Lower lobe of right lung (tissue), 2 donors: Measurements from ENCODE around the gene EIF4B. TPM values are rescaled to one million over a fixed set of nuclear protein-coding genes. Genes with fewer than 3 reads are reported as not detected.

ENCODE experiments used
- ATAC-seq, 2 donors: fragments of 200-7000 bp; cut with Tn5 transposase; one replicate each; pipeline ENCODE4 v1.9.1; 2020 to 2022; ENCODE audit warnings: mild to moderate bottlenecking in 2 of 2, moderate library complexity in 2 of 2
- DNase-seq: peaks from one replicate; pipeline ENCODE4 v3.0.0-alpha.2; 2020
- H3K27ac ChIP-seq: fragments of 200-600 bp; one replicate; pipeline ENCODE4 v1.8.0; 2022
- H3K27me3 ChIP-seq: fragments of 200-600 bp; one replicate; pipeline ENCODE4 v1.8.0; 2022; ENCODE audit warnings: low read depth
- H3K36me3 ChIP-seq: fragments of 200-600 bp; one replicate; pipeline ENCODE4 v1.8.0; 2022; ENCODE audit warnings: mild to moderate bottlenecking
- H3K4me1 ChIP-seq: fragments of 200-600 bp; one replicate; pipeline ENCODE4 v1.8.0; 2022
- H3K4me3 ChIP-seq: fragments of 200-600 bp; one replicate; pipeline ENCODE4 v1.8.0; 2022; ENCODE audit warnings: mild to moderate bottlenecking
- H3K9me3 ChIP-seq: fragments of 200-600 bp; one replicate; pipeline ENCODE4 v1.8.0; 2022
- intact Hi-C: fragments of 100-400 bp; cut with DNase I; formaldehyde crosslinking; loops from one replicate; pipeline ENCODE4 v1.11.0; 2022
- total RNA-seq: library from RNA; stranded (reverse); fragmentation: NEBNext Ultra II Directional; extraction: Animal tissue kit (Norgen Biotek cat#: 25700); gene quantifications from one replicate; pipeline ENCODE4 v1.2.1, GENCODE V29; 2021
- TF ChIP-seq, protein P1 (sequence below): fragments of 200-600 bp; IDR thresholded peaks from one replicate; pipeline ENCODE4 v1.8.0; 2022; ENCODE audit warnings: antibody characterized with exemption, mild to moderate bottlenecking
- donor health status: DM: no; HTN: yes; CAD: no; lungs with severe emphysema.

Gene EIF4B
- total RNA-seq, 1 donor from 2014 or later = 453 TPM

GRCh38 chr12:52969828-52970569 is 36.3 kb upstream of the EIF4B start:
- intact Hi-C loops = no loop called here
- TF ChIP-seq, protein P1, sequence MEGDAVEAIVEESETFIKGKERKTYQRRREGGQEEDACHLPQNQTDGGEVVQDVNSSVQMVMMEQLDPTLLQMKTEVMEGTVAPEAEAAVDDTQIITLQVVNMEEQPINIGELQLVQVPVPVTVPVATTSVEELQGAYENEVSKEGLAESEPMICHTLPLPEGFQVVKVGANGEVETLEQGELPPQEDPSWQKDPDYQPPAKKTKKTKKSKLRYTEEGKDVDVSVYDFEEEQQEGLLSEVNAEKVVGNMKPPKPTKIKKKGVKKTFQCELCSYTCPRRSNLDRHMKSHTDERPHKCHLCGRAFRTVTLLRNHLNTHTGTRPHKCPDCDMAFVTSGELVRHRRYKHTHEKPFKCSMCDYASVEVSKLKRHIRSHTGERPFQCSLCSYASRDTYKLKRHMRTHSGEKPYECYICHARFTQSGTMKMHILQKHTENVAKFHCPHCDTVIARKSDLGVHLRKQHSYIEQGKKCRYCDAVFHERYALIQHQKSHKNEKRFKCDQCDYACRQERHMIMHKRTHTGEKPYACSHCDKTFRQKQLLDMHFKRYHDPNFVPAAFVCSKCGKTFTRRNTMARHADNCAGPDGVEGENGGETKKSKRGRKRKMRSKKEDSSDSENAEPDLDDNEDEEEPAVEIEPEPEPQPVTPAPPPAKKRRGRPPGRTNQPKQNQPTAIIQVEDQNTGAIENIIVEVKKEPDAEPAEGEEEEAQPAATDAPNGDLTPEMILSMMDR = no peak
- DNase-seq (no peak), ATAC-seq (peak in 1 of 2 donors; percentile 7)
- no peaks in the 10 kb centered on the region for H3K9me3 ChIP-seq
- H3K27ac ChIP-seq = no peak overlapping the region
- H3K4me3 ChIP-seq = no peak overlapping the region
- H3K4me1 ChIP-seq = peaks cover 2% of the 10 kb centered on the region
- H3K27me3 ChIP-seq = peaks cover 12% of the 10 kb centered on the region
- H3K36me3 ChIP-seq = no peaks in the 10 kb centered on the region

GRCh38 chr12:52971679-52972329 is 34.5 kb upstream of the EIF4B start:
- H3K9me3 ChIP-seq = no peaks in the 10 kb centered on the region
- intact Hi-C loops = no loop called here
- no peak for DNase-seq
- ATAC-seq = no peak
- no peak overlapping the region for H3K27ac ChIP-seq
- H3K4me1 ChIP-seq = peaks cover 6% of the 10 kb centered on the region
- H3K36me3 ChIP-seq = no peaks in the 10 kb centered on the region
- no peak overlapping the region for H3K4me3 ChIP-seq
- TF ChIP-seq, protein P1 = no peak
- H3K27me3 ChIP-seq = no peaks in the 10 kb centered on the region

GRCh38 chr12:52975204-52975603 is 31.1 kb upstream of the EIF4B start:
- no peak for ATAC-seq
- H3K4me3 ChIP-seq = no peak overlapping the region
- no peaks in the 10 kb centered on the region for H3K27me3 ChIP-seq
- no peak overlapping the region for H3K27ac ChIP-seq
- no peak for DNase-seq
- intact Hi-C loops = no loop called here
- H3K36me3 ChIP-seq = no peaks in the 10 kb centered on the region
- TF ChIP-seq, protein P1 = no peak
- H3K4me1 ChIP-seq = peaks cover 6% of the 10 kb centered on the region
- no peaks in the 10 kb centered on the region for H3K9me3 ChIP-seq

DNA sequence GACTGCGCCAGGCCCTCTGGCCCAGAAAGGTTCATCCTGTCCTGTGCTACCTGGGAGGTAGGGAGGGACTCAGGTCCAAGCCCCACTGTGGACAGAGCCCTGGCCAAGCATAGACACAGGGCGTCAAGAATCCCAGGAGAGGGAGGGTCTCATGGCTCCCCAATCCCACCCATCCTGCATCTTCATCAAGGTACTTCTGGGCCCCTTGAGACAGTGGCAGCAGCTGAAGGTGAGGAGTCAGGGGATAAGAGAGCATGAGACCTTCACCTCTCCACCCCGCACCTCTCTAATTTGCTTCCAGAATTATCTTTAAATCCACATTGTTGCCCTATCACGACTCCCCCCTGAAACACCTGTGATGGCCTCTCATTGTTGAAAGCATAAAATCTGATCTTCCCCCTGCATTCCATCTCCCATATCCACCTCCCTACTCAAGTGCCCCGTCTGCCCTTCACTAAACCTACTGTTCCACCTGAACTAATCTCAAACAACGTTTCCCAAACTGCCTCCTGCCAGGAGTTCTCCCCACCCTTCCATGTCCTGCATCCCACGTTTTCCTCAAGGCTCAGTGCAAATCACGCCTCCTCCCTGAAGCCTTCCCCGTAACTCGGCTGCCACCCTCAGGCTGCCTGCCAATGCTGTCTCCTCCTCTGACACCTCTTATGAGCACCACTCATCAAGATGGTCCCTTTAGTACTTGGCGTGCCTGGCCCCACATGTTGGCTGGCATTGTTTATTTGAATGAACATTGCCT is 30.3 kb upstream of the EIF4B start:
- peak; percentile 57 for DNase-seq
- peak; percentile 19 to 38 for ATAC-seq
- H3K36me3 ChIP-seq = no peaks in the 10 kb centered on the region
- H3K4me3 ChIP-seq = no peak overlapping the region
- H3K27ac ChIP-seq = no peak overlapping the region
- H3K9me3 ChIP-seq = no peaks in the 10 kb centered on the region
- peaks cover 6% of the 10 kb centered on the region for H3K4me1 ChIP-seq
- TF ChIP-seq, protein P1 = no peak
- no peaks in the 10 kb centered on the region for H3K27me3 ChIP-seq
- intact Hi-C loops = no loop called here

- Histone ChIP-seq H3K27ac (no peak overlapping the region), H3K36me3 (no peaks in the 10 kb centered on the region), H3K27me3 (no peaks in the 10 kb centered on the region), H3K4me3 (no peak overlapping the region), H3K4me1 (peaks cover 6% of the 10 kb centered on the region), H3K9me3 (no peaks in the 10 kb centered on the region)
- no peak for ATAC-seq
- DNase-seq = no peak
- intact Hi-C loops = no loop called here
- TF ChIP-seq, protein P1 = no peak
Observed at GRCh38 chr12:52976574-52977071, 29.6 kb upstream of the EIF4B start.
